PC-3 (cell line): ENCODE measurements around the gene TARP.

Experiments used
- ATAC-seq: fragments of 200-7000 bp; cut with Tn5 transposase; 2 replicates; pipeline ENCODE4 v1.9.1; 2020; ENCODE audit warnings: mild to moderate bottlenecking, moderate library complexity
- BruUV-seq: library from RNA; stranded (reverse); fragments of 400-500 nt; replicated peaks from 2 replicates; lab custom pipeline; 2021; lab: Mats Ljungman, UMichigan
- CTCF ChIA-PET: fragments of 300-600 bp; sonication (Branson Sonifier 250); formaldehyde crosslinking; loops from one replicate; lab custom pipeline; 2022; ENCODE audit warnings: antibody characterized with exemption; lab: Charles Lee
- POLR2A ChIA-PET: fragments of 300-600 bp; sonication (Branson Sonifier 250); formaldehyde crosslinking; loops from one replicate; lab custom pipeline; 2022; ENCODE audit warnings: antibody characterized with exemption; ENCODE audit not compliant: unreplicated experiment; lab: Charles Lee
- DNase-seq: peaks from one replicate; pipeline ENCODE4 v3.0.0-alpha.2; 2015
- H2AFZ ChIP-seq: fragments of 300-600 bp; sonication (generic); 2 replicates; pipeline ENCODE4 v1.6.0; 2016; ENCODE audit warnings: antibody characterized with exemption, low read length
- H3F3A ChIP-seq: fragments of 300-600 bp; sonication (generic); one replicate; pipeline ENCODE4 v1.6.0; 2017; ENCODE audit warnings: antibody characterized with exemption, low read length, control low read depth, mild to moderate bottlenecking; ENCODE audit not compliant: unreplicated experiment
- H3K27ac ChIP-seq: fragments of 300-600 bp; sonication (generic); 2 replicates; pipeline ENCODE4 v1.5.1; 2016; ENCODE audit warnings: mild to moderate bottlenecking, low read length
- H3K27me3 ChIP-seq: fragments of 300-600 bp; sonication (generic); 2 replicates; pipeline ENCODE4 v1.6.1; 2016; ENCODE audit warnings: low read length, mixed read lengths
- H3K36me3 ChIP-seq: fragments of 300-600 bp; sonication (generic); 2 replicates; pipeline ENCODE4 v1.6.1; 2016; ENCODE audit warnings: low read depth, mixed run types, low read length, mixed read lengths
- H3K4me1 ChIP-seq: fragments of 300-600 bp; sonication (generic); 2 replicates; pipeline ENCODE4 v1.5.1; 2016; ENCODE audit warnings: low read length; ENCODE audit not compliant: insufficient read depth
- H3K4me2 ChIP-seq: fragments of 300-600 bp; sonication (generic); 2 replicates; pipeline ENCODE4 v1.6.0; 2016; ENCODE audit warnings: low read length
- H3K4me3 ChIP-seq: fragments of 300-600 bp; sonication (generic); 2 replicates; pipeline ENCODE4 v1.5.1; 2016; ENCODE audit warnings: mild to moderate bottlenecking, low read length, mixed read lengths
- H3K79me2 ChIP-seq: fragments of 300-600 bp; sonication (generic); 2 replicates; pipeline ENCODE4 v1.6.1; 2017; ENCODE audit warnings: low read length, mixed read lengths
- H3K9ac ChIP-seq: fragments of 300-600 bp; sonication (generic); 2 replicates; pipeline ENCODE4 v1.6.0; 2016; ENCODE audit warnings: mild to moderate bottlenecking, low read length
- H3K9me2 ChIP-seq: fragments of 300-600 bp; sonication (generic); replicated peaks from 2 replicates; pipeline ENCODE4 v1.6.1; 2016; ENCODE audit warnings: mixed run types, low read length, mixed read lengths
- H3K9me3 ChIP-seq: fragments of 300-600 bp; sonication (generic); 2 replicates; pipeline ENCODE4 v1.6.1; 2016; ENCODE audit warnings: low read length, mixed read lengths
- H4K20me1 ChIP-seq: fragments of 300-600 bp; sonication (generic); 2 replicates; pipeline ENCODE4 v1.6.1; 2016; ENCODE audit warnings: low read length, mixed read lengths
- EZH2 ChIP-seq: fragments of 300-600 bp; sonication (generic); IDR thresholded peaks from one replicate; pipeline ENCODE4 v1.6.1; 2017; ENCODE audit warnings: antibody characterized with exemption, mild to moderate bottlenecking, low read length; ENCODE audit not compliant: unreplicated experiment
- EZH2phosphoT487 ChIP-seq: fragments of 300-600 bp; sonication (generic); IDR thresholded peaks from 2 replicates; pipeline ENCODE4 v1.6.1; 2018; ENCODE audit warnings: mild to moderate bottlenecking, antibody characterized with exemption, low read length, borderline replicate concordance
- intact Hi-C: fragments of 100-400 bp; cut with micrococcal nuclease; formaldehyde crosslinking; loops from 2 replicates; pipeline ENCODE4 v1.9.0; 2023
- TF ChIP-seq, protein P1 (sequence below): fragments of 300-600 bp; sonication (generic); conservative IDR thresholded peaks from 2 replicates; pipeline ENCODE4 v1.5.1; 2017; ENCODE audit warnings: antibody characterized with exemption, low read depth, mild to moderate bottlenecking, low read length

The TARP gene

DNA sequence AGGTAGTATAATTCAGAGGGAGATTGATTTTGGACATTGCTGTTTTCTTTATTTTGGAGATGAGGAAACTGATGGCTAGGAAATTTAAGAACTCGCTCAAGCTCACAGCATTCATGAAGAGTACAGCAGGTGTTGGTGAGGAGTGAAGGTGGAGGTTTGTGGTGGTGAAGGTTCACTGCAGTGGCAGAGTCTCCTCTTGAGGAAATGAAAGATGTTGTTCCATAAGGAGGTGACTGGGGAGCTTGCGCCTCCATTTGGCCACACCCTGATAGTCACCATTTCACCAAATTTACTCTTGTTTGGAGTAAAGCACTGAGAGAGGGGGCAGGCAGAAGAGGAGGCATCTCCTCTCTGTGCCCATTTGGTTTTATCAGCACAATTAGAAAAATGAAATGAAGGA lies 46.4 kb upstream of the TARP start:
- no peak overlapping the region for H3K27ac ChIP-seq
- H3K9me2 ChIP-seq, result no peaks in the 10 kb centered on the region
- H3K36me3 ChIP-seq, result no peaks in the 10 kb centered on the region
- no TSS peak for BruUV-seq
- H4K20me1 ChIP-seq, result no peaks in the 10 kb centered on the region
- ATAC-seq (no peak), DNase-seq (no peak)
- H3K4me3 ChIP-seq, result no peak overlapping the region
- H3F3A ChIP-seq, result no peaks in the 10 kb centered on the region
- POLR2A ChIA-PET, result no interaction called here
- H3K27me3 ChIP-seq, result no peaks in the 10 kb centered on the region
- no peaks in the 10 kb centered on the region for H3K9me3 ChIP-seq
- CTCF ChIA-PET, result no interaction called here
- H3K4me1 ChIP-seq, result peaks cover 12% of the 10 kb centered on the region
- H3K9ac ChIP-seq, result no peak overlapping the region
- TF ChIP-seq, protein P1, sequence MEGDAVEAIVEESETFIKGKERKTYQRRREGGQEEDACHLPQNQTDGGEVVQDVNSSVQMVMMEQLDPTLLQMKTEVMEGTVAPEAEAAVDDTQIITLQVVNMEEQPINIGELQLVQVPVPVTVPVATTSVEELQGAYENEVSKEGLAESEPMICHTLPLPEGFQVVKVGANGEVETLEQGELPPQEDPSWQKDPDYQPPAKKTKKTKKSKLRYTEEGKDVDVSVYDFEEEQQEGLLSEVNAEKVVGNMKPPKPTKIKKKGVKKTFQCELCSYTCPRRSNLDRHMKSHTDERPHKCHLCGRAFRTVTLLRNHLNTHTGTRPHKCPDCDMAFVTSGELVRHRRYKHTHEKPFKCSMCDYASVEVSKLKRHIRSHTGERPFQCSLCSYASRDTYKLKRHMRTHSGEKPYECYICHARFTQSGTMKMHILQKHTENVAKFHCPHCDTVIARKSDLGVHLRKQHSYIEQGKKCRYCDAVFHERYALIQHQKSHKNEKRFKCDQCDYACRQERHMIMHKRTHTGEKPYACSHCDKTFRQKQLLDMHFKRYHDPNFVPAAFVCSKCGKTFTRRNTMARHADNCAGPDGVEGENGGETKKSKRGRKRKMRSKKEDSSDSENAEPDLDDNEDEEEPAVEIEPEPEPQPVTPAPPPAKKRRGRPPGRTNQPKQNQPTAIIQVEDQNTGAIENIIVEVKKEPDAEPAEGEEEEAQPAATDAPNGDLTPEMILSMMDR, result no peak
- TF ChIP-seq EZH2phosphoT487 (no peak), EZH2 (no peak)
- no peak overlapping the region for H3K4me2 ChIP-seq
- intact Hi-C loops, result loop anchor here (2.0 kb wide), 1 partner anchor 419 kb away; no protein-coding TSS in a partner anchor
- no peak overlapping the region for H2AFZ ChIP-seq
- no peaks in the 10 kb centered on the region for H3K79me2 ChIP-seq

DNA sequence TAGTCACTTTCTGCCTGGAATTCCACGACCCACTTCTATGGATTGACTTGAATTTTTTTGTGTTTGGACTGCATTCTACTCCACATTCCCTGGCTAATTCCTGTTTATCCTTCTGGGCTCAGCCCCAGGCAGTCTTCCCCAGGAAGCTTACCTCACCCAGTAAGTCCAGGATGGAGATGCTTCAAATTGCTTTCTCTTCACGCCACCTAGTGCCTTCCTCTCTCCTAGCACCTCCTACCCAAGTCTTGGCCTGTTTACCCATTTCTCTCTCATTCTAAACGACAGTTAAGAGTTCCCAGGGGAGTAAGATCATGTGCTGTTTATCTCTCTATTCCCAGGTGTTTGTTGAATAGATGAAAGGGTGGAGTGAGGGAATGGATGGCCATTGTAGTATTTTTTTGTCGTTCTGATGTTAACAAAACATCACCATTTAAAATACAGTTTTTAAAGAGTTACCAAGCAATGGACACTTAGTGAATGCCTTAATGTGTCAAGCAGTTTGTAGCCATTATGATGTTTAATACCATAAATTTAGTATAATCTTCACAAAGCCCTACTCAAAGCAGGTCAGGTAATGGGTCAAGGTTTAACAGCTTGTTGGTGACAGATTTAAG lies 45.5 kb upstream of the TARP start:
- ATAC-seq, result peak; percentile 93
- BruUV-seq, result no TSS peak
- H2AFZ ChIP-seq, result no peak overlapping the region
- H3K36me3 ChIP-seq, result no peaks in the 10 kb centered on the region
- DNase-seq, result peak; percentile 73
- H3K27ac ChIP-seq, result no peak overlapping the region
- no peaks in the 10 kb centered on the region for H4K20me1 ChIP-seq
- no peak overlapping the region for H3K4me2 ChIP-seq
- no peaks in the 10 kb centered on the region for H3K79me2 ChIP-seq
- no peaks in the 10 kb centered on the region for H3K9me3 ChIP-seq
- no peak overlapping the region for H3K4me3 ChIP-seq
- POLR2A ChIA-PET, result no interaction called here
- H3K9ac ChIP-seq, result no peak overlapping the region
- intact Hi-C loops, result loop anchor here (1.0 to 2.0 kb wide), 2 partner anchors 212 to 418 kb away; no protein-coding TSS in a partner anchor
- CTCF ChIA-PET, result interaction anchor here (0.6 to 1.0 kb wide), 3 partner anchors 10 to 210 kb away, joined by 3 to 4 read pairs (median 3); no protein-coding TSS in a partner anchor
- H3K27me3 ChIP-seq, result no peaks in the 10 kb centered on the region
- TF ChIP-seq EZH2 (no peak), EZH2phosphoT487 (no peak)
- TF ChIP-seq, protein P1, result peak; percentile 72
- H3F3A ChIP-seq, result no peaks in the 10 kb centered on the region
- H3K9me2 ChIP-seq, result no peaks in the 10 kb centered on the region
- H3K4me1 ChIP-seq, result peaks cover 12% of the 10 kb centered on the region

GRCh38 chr7:38318241-38318640 lies 44.8 kb upstream of the TARP start:
- Histone ChIP-seq H3K4me2 (no peak overlapping the region), H3K79me2 (no peaks in the 10 kb centered on the region), H3K4me1 (peaks cover 12% of the 10 kb centered on the region), H3K9me2 (no peaks in the 10 kb centered on the region), H3K27ac (no peak overlapping the region), H3K27me3 (peaks cover 2% of the 10 kb centered on the region; the same call in 1 of the 2 replicates), H3F3A (no peaks in the 10 kb centered on the region), H2AFZ (no peak overlapping the region), H3K9ac (no peak overlapping the region), H3K36me3 (no peaks in the 10 kb centered on the region), H4K20me1 (no peaks in the 10 kb centered on the region), H3K4me3 (no peak overlapping the region), H3K9me3 (no peaks in the 10 kb centered on the region)
- no TSS peak for BruUV-seq
- CTCF ChIA-PET, result interaction anchor here (1.0 kb wide), 1 partner anchor 17 kb away, joined by 4 read pairs; no protein-coding TSS in a partner anchor
- TF ChIP-seq EZH2phosphoT487 (no peak), EZH2 (no peak)
- TF ChIP-seq, protein P1, result no peak
- POLR2A ChIA-PET, result no interaction called here
- ATAC-seq (no peak), DNase-seq (no peak)
- intact Hi-C loops, result loop anchor here (1.0 to 2.0 kb wide), 2 partner anchors 211 to 417 kb away; no protein-coding TSS in a partner anchor
